IMR-90 (cell line): ENCODE measurements around the gene HEXD. TPM values are rescaled to one million over a fixed set of nuclear protein-coding genes. Genes with fewer than 3 reads are reported as not detected.

Experiments used
- ATAC-seq: fragments of 200-7000 bp; cut with Tn5 transposase; 2 replicates; pipeline ENCODE4 v1.9.1; 2020; ENCODE audit warnings: low read depth, mild to moderate bottlenecking, moderate library complexity
- BruUV-seq: library from RNA; stranded (reverse); fragments of 400-500 nt; replicated peaks from 2 replicates; lab custom pipeline; 2021; lab: Mats Ljungman, UMichigan
- CTCF ChIA-PET: fragments of 300-600 bp; formaldehyde crosslinking; extraction: SDS; loops from one replicate; lab custom pipeline; 2021; ENCODE audit warnings: antibody characterized with exemption; lab: Yijun Ruan, JAX
- POLR2A ChIA-PET: fragments of 300-600 bp; sonication (Branson Sonifier 250); formaldehyde crosslinking; loops from one replicate; lab custom pipeline; 2022; ENCODE audit warnings: antibody characterized with exemption; ENCODE audit not compliant: unreplicated experiment; lab: Charles Lee
- DNase-seq: peaks from one replicate; pipeline ENCODE4 v3.0.0; 2013
- H2AFZ ChIP-seq: replicated peaks from 2 replicates; pipeline ENCODE3; 2013; ENCODE audit warnings: low read length, mild to moderate bottlenecking; ENCODE audit not compliant: poor library complexity
- H2AK5ac ChIP-seq: 2 replicates; pipeline ENCODE4 v1.6.1; 2013; ENCODE audit warnings: low read depth, low read length, inconsistent platforms
- H2AK9ac ChIP-seq: replicated peaks from 2 replicates; pipeline ENCODE3; 2013; ENCODE audit warnings: mild to moderate bottlenecking, low read depth, low read length, moderate library complexity; ENCODE audit not compliant: poor library complexity
- H2BK120ac ChIP-seq: 2 replicates; pipeline ENCODE4 v1.6.1; 2013; ENCODE audit warnings: low read depth, low read length, inconsistent platforms
- H2BK15ac ChIP-seq: 3 replicates; pipeline ENCODE4 v1.6.1; 2013; ENCODE audit warnings: low read depth, low read length, inconsistent platforms
- H2BK20ac ChIP-seq: 2 replicates; pipeline ENCODE4 v1.6.1; 2013; ENCODE audit warnings: low read depth, mild to moderate bottlenecking, inconsistent platforms, low read length, moderate library complexity
- H2BK5ac ChIP-seq: 2 replicates; pipeline ENCODE4 v1.6.1; 2013; ENCODE audit warnings: mild to moderate bottlenecking, low read depth, low read length, inconsistent platforms; ENCODE audit not compliant: poor library complexity, severe bottlenecking
- H3K14ac ChIP-seq: replicated peaks from 2 replicates; pipeline ENCODE4 v1.6.1; 2013; ENCODE audit warnings: low read depth, low read length, inconsistent platforms
- H3K18ac ChIP-seq: 2 replicates; pipeline ENCODE4 v1.6.1; 2013; ENCODE audit warnings: low read depth, low read length, control low read depth
- H3K23ac ChIP-seq: 2 replicates; pipeline ENCODE4 v1.6.1; 2013; ENCODE audit warnings: low read depth, low read length, inconsistent platforms
- H3K27ac ChIP-seq: 2 replicates; pipeline ENCODE4 v1.5.1; 2013; ENCODE audit warnings: mild to moderate bottlenecking, control low read depth, low read length; ENCODE audit not compliant: insufficient read depth
- H3K27me3 ChIP-seq: 2 replicates; pipeline ENCODE4 v1.6.1; 2013; ENCODE audit warnings: low read length; ENCODE audit not compliant: control insufficient read depth, insufficient read depth
- H3K36me3 ChIP-seq: 2 replicates; pipeline ENCODE4 v1.6.1; 2013; ENCODE audit warnings: low read length, mixed read lengths; ENCODE audit not compliant: control insufficient read depth, insufficient read depth
- H3K4ac ChIP-seq: 2 replicates; pipeline ENCODE4 v1.6.1; 2013; ENCODE audit warnings: low read depth, low read length, inconsistent platforms
- H3K4me1 ChIP-seq: 2 replicates; pipeline ENCODE4 v1.6.1; 2013; ENCODE audit warnings: low read length, mixed read lengths; ENCODE audit not compliant: control insufficient read depth, insufficient read depth
- H3K4me2 ChIP-seq: 2 replicates; pipeline ENCODE4 v1.6.1; 2013; ENCODE audit warnings: low read depth, mild to moderate bottlenecking, control low read depth, low read length, moderate library complexity
- H3K4me3 ChIP-seq: 2 replicates; pipeline ENCODE4 v1.5.1; 2013; ENCODE audit warnings: low read depth, mild to moderate bottlenecking, control low read depth, low read length, moderate library complexity; ENCODE audit not compliant: insufficient read depth
- H3K56ac ChIP-seq: 2 replicates; pipeline ENCODE4 v1.6.1; 2013; ENCODE audit warnings: low read length, inconsistent platforms; ENCODE audit not compliant: insufficient read depth; ENCODE audit errors: extremely low read depth
- H3K79me1 ChIP-seq, 2 experiments: 2 replicates each; pipeline ENCODE4 v1.6.1; 2013; ENCODE audit warnings: low read length in 2 of 2, inconsistent platforms in 1 of 2, low read depth in 1 of 2
- H3K9ac ChIP-seq: 2 replicates; pipeline ENCODE4 v1.6.1; 2013; ENCODE audit warnings: low read depth, low read length, control low read depth
- H3K9me1 ChIP-seq: 2 replicates; pipeline ENCODE4 v1.6.1; 2013; ENCODE audit warnings: low read length, inconsistent platforms; ENCODE audit not compliant: insufficient read depth
- H3K9me3 ChIP-seq: 2 replicates; pipeline ENCODE4 v1.6.1; 2013; ENCODE audit warnings: low read length; ENCODE audit not compliant: control insufficient read depth, insufficient read depth
- H4K20me1 ChIP-seq: 2 replicates; pipeline ENCODE4 v1.6.1; 2013; ENCODE audit warnings: low read length, inconsistent platforms; ENCODE audit not compliant: insufficient read depth
- H4K5ac ChIP-seq: 2 replicates; pipeline ENCODE4 v1.6.1; 2013; ENCODE audit warnings: mild to moderate bottlenecking, low read depth, low read length, control low read depth
- H4K8ac ChIP-seq, 2 experiments: 2 replicates each; pipeline ENCODE4 v1.6.1; 2013; ENCODE audit warnings: low read depth in 2 of 2, low read length in 2 of 2, control low read depth in 1 of 2, inconsistent platforms in 1 of 2
- H4K91ac ChIP-seq: 2 replicates; pipeline ENCODE4 v1.6.1; 2013; ENCODE audit warnings: low read depth, low read length, inconsistent platforms; ENCODE audit not compliant: insufficient read depth
- WGBS, 2 experiments: methylation state at CpG; one replicate each; pipeline versions ENCODE4 v1.1.5 to v1.1.7; 2013; ENCODE audit warnings: missing lambda C conversion rate in 2 of 2; ENCODE audit not compliant: insufficient read length in 1 of 2; ENCODE audit errors: extremely low coverage in 2 of 2; 5-methylcytosine and 5-hydroxymethylcytosine counted together
- dilution Hi-C: fragments of 300-500 bp; cut with HindIII; formaldehyde crosslinking; loops from one replicate; pipeline ENCODE4 v1.14.3; 2018; ENCODE audit warnings: low sequenced_read_pairs; ENCODE audit not compliant: unreplicated experiment
- in situ Hi-C: fragments of 300-500 bp; cut with MboI; formaldehyde crosslinking; loops from 3 replicates; pipeline ENCODE4 v1.14.3; 2019; ENCODE audit warnings: low sequenced_read_pairs, inconsistent platforms, mixed read lengths
- intact Hi-C: fragments of 100-400 bp; cut with micrococcal nuclease; formaldehyde crosslinking; loops from 2 replicates; pipeline ENCODE4 v1.10.0; 2022
- polyA plus RNA-seq, 3 experiments: library from polyadenylated mRNA; depleted of rRNA; stranded (reverse); fragments of >200 nt; gene quantifications; 2 replicates each; pipeline ENCODE4 v1.2.3, GENCODE V29; 2012; ENCODE audit warnings: low replicate concordance in 1 of 3
- total RNA-seq: library from RNA; depleted of rRNA; stranded (reverse); fragments of >200 nt; gene quantifications from 2 replicates; pipeline ENCODE4 v1.2.3, GENCODE V29; 2012
- TF ChIP-seq, protein P1 (sequence below): fragments of 150-350 bp; IDR thresholded peaks from 2 replicates; pipeline ENCODE4 v1.6.1; 2016; ENCODE audit warnings: low read depth, mild to moderate bottlenecking, low read length, moderate library complexity, borderline replicate concordance

The HEXD gene
- total and polyA plus RNA-seq, 2 of the 4 experiments (the other 2 are of a cell fraction) = 3.8 to 9.5 TPM

DNA sequence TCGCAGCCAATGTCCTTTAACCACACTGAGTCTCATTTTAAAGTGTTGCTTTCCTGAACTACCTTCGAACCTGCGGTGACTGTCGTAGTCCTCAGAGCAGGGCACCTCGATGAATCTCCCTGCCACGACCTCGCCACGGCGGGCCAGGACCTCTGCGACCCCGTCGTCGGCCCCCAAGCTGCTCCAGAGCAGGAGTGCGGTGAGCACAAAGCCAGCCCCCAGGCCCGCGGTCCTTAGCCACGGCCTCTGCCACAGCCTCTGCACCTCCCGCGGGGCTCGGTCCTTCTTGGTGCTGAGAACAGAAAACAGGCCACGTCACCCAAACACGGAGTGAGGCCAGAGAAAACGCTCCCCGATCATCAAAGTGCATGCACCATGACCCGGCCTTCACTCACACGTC lies 2.8 kb upstream of the HEXD start:
- Histone ChIP-seq H3K27me3 (no peaks in the 10 kb centered on the region), H4K8ac (no peak overlapping the region), H3K56ac (no peak overlapping the region), H2BK15ac (no peak overlapping the region), H3K4me1 (no peaks in the 10 kb centered on the region), H2BK5ac (no peak overlapping the region), H3K4me2 (no peak overlapping the region), H4K20me1 (peaks cover 25% of the 10 kb centered on the region), H2AK9ac (no peak overlapping the region), H3K4ac (no peak overlapping the region), H3K4me3 (no peak overlapping the region), H2BK20ac (no peak overlapping the region), H3K14ac (no peak overlapping the region), H2BK120ac (no peak overlapping the region), H3K9me3 (no peaks in the 10 kb centered on the region), H3K18ac (no peak overlapping the region), H2AK5ac (no peak overlapping the region), H3K9ac (no peak overlapping the region), H3K23ac (no peak overlapping the region), H4K91ac (no peak overlapping the region), H3K27ac (no peak overlapping the region), H3K36me3 (peaks cover 1% of the 10 kb centered on the region; the same call in 1 of the 2 replicates), H2AFZ (no peak overlapping the region), H3K79me1 (peaks cover 0 to 21% of the 10 kb centered on the region in 2 experiments; a peak in 2 of 4 replicates), H3K9me1 (0 out of 2 replicates have a peak, but pooled peaks cover 4% of the 10 kb centered on the region), H4K5ac (no peak overlapping the region)
- ChIA-PET CTCF (no interaction called here), POLR2A (no interaction called here)
- intact Hi-C loops = no loop called here
- no TSS peak for BruUV-seq
- TF ChIP-seq, protein P1, sequence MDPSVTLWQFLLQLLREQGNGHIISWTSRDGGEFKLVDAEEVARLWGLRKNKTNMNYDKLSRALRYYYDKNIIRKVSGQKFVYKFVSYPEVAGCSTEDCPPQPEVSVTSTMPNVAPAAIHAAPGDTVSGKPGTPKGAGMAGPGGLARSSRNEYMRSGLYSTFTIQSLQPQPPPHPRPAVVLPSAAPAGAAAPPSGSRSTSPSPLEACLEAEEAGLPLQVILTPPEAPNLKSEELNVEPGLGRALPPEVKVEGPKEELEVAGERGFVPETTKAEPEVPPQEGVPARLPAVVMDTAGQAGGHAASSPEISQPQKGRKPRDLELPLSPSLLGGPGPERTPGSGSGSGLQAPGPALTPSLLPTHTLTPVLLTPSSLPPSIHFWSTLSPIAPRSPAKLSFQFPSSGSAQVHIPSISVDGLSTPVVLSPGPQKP = no peak
- DNase-seq = no peak
- 90% methylated on average over 9 of the region's 26 CpGs; no CpG with 5 or more reads in 1 of the 2 experiments for WGBS, 2 experiments
- dilution Hi-C loops = no loop called here
- no peak for ATAC-seq
- in situ Hi-C loops = no loop called here
